HG03520 (cell line): ENCODE results near the gene TMEM43.

Source experiments
- ATAC-seq: cut with Tn5 transposase; IDR thresholded peaks from one replicate; pipeline ENCODE4 v1.9.1; 2021; ENCODE audit warnings: mild to moderate bottlenecking, moderate library complexity; ENCODE audit not compliant: unreplicated experiment

TMEM43 gene

DNA sequence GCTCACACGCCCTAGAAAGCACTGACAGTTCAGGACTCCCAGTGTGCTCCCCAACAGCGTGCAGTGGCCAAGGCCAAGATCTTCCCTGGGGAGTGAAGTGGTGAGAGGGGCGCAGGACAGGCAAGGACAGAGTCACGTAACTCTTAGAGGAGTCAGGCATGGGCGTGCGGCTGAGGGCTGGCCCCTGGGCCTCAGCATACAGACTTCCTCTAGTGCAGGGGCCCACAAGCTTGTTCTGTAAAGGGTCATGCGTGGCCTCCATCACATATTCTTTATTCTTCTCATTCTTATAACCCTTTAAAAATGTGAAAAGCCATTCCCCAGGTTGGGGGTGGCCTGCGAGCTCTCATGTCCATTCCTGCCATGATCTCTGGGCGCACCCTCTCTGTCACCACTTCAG is 25.2 kb downstream of the TMEM43 start:
- no peak for ATAC-seq

DNA sequence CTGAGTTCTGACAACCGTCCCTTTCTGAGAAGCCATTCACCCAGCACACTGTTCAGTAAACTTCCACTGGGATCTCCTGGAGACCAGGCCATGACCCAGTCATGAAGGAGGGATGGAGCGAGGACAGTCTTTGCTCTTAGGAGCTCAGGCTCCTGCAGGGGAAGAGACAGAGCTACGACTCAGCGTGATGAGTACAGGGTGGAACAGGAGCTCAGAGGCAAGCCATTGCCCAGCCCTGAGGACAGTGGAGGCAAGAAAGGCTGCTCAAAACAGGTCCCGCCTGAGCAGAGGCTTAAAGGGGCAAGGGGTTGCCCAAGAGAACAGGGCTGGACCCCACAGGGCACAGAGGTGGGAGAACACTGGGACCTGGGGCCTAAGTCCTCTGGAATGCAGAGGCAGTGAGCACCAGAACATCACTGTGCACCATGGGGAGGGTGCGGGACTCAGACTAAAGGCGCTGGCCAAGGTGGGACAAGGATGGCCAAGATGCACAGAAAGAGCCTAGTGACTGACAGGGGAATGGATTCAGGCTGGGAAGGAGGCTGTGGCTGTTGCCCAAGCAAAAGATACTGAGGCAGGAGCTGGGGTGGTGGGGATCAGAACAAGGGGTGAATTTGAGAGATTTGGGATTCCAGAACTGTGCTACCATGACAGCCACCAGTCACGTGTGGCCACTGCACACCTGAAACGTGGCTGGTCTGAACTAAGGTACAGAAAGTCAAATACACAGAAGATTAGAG is 25.8 kb downstream of the TMEM43 start:
- ATAC-seq = no peak

DNA sequence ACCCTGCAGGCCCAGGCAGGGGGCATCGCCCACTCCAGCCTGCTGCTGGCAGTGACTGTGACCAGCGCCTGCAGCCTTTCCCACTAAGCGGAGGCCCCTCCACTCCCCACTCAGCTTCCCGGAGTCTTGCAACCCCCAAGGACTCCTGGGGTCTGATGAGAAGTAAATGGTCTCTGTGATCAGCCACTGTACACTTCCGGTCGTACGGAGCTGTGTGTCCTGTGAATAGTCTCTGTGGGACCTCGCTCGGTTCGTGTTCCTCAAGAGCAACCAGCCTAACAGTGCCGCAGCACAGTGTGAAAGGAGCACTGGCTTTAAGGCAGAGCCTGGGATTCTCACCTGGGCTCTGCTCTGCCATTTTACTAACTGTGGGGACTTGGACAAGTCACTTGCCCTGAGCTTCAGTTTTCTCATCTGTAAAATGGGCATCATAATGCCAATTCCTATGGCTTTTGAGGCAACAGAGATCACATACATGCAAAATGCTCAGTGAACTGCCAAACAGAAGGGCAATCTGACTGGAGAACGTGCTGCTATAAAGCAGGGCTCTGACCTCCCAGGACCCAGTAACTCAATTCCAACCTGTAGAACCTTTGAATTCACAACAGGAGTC is 26.7 kb downstream of the TMEM43 start:
- no peak for ATAC-seq

- ATAC-seq = no peak
Measured at GRCh38 chr3:14152233-14152962, 27.5 kb downstream of the TMEM43 start.

DNA sequence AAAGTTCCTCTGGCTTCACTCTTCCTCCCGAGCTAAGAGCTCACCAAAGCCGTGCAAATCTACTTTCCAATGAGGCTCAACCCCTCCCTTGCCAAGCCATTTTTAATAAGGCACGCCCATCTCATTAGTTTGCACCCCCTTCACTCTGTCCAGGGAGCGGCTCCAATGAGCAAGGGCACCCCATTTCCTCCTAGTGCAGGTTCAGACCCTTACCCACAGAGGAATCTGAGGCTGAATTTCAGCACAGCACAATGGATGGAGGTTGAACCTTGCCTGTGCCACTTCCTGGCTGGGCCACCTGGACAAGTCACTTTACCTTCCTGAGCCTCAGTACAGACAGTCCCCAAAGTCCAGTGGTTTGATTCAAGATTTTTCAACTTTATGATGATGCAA is 28.1 kb downstream of the TMEM43 start:
- ATAC-seq = no peak

DNA sequence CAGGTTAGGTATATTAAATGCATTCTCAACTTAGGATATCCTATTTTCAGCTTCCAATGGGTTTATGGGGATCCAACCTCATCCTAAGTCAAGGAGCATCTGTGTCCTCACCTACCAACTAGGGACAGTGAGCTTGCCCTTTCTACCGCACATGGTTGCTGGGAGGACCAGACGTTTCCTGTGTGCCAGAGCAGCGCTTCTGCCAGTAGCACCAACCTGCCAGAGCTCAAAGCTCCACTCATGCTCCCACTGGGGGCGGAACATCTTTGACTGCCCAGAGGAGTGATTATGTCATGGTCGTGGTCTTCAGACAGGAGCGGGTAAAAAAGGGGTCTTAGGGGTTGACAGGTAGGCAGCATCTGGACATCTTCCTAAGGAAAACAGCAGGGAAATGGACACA is 28.8 kb downstream of the TMEM43 start:
- ATAC-seq = no peak

- ATAC-seq = no peak
Measured at GRCh38 chr3:14154276-14154675, 29.4 kb downstream of the TMEM43 start.

DNA sequence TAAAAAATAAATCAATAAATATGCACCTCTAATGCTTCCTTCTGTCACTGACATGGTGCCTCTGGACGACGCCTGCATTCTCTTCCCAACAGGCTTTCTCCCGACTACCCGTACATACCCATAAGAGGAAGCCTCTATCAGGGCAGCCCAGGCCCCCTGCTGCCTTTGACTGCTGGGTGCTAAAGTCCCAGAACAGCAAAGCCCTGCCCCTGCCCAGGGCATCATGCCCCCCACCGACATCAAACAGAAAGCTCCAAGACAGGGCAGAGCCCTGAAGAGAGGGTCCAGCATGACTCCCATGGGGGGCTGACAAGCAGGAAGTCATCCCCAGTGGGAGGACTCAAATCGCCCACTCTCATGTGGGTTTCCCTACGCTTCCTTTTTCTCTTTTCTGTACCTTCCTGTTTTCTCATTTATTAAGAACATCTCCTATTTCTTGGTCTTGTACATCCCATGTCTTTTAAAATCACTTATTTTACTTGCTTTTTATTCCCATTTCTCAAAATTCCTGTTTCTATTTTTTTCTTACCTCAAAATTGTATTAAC is 30.1 kb downstream of the TMEM43 start:
- no peak for ATAC-seq

- no peak for ATAC-seq
Measured at GRCh38 chr3:14156201-14156600, 31.3 kb downstream of the TMEM43 start.

DNA sequence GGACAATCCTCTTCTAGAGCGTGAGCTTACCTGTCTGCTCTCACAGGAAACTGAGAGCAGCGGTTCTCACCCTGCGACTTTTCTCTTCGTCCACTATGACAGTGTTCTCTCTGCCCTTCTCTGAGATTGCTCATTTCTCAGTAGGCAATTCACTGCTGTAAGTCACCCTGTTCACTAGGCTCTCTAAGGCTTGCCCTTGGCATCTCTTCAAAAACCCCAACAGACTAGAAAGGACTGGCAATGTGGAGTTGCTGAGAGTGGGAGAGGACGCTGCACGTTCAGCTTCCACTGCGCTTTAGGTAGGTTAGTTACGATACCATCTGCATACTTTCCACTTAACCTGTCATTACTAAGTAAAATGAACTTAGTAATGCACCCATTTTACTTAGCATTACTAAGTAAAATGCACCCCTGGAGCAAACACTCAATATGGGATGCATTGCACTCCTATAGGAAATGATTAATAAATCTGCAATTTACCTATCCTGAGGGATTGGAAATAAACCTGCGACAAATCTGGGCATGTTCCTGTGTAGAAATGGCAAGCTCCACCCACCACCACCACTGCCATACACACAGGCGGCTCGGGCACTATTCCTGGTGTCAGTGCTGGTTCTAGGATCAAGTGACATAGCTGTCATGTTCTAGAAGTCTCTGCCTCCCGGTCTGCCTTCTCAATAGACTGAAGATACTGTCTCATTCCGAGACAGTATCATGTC is 32.1 kb downstream of the TMEM43 start:
- no peak for ATAC-seq

GRCh38 chr3:14157951-14158350 is 33.1 kb downstream of the TMEM43 start:
- no peak for ATAC-seq

DNA sequence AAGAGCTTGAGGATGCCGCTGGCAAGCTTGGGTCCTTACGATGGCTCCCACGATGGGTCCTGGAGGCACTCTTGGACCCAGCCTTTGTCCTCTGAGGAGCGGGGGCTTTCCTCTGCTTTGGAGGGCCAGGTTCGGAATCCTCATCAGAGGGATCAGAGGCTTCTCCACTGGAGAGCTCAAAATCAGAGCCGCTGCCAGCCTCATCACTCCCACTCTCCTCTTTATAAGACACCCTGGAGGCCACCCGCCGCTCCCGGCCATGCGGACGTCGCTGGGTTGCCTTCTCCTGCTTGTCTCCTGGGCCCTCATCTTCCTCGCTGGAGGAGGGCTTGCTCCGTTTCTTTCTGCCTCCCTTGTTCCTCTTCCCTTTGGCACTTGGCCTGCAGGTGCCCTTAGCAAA is 33.5 kb downstream of the TMEM43 start:
- ATAC-seq = no peak

DNA sequence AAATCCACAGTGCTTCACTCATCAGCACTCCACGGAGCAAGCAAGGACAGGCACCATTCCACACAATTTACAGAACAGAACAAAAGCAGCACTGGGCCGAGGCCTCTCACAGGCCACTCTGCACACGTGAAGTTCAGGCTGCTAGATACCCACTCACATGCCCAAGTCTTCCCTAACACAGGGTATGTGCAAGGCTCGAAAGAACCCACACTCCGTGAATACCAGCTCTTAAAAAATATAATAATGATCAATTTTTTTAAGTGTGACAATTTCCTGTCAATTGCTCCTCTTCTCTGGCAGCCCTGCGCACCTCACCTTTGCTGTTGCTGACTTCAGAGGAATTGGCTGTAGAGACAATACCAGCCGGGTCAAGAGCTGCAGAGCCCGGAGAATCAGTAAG is 34.6 kb downstream of the TMEM43 start:
- ATAC-seq = no peak

DNA sequence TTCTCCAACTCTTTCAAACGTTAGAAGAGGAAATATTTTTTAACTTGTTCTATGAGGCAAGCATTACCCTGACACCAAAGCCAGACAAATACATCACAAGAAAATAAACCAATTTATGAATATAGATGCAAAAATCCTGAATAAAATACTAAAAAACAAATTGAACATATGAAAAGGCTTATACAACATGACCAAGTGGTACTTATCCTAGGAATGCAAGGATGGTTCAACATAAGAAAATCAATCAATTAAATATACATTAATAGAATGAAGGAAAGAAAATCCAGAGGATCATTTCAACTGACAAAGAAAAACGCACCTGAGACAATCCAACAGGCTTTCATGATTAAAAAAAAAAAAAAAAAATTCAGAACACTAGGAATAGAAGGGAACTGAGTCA is 36.4 kb downstream of the TMEM43 start:
- no peak for ATAC-seq

GRCh38 chr3:14162178-14162577 is 37.3 kb downstream of the TMEM43 start:
- ATAC-seq = no peak

GRCh38 chr3:14166877-14167603 is 42.2 kb downstream of the TMEM43 start:
- ATAC-seq = no peak

GRCh38 chr3:14169435-14169834 is 44.6 kb downstream of the TMEM43 start:
- ATAC-seq = no peak

DNA sequence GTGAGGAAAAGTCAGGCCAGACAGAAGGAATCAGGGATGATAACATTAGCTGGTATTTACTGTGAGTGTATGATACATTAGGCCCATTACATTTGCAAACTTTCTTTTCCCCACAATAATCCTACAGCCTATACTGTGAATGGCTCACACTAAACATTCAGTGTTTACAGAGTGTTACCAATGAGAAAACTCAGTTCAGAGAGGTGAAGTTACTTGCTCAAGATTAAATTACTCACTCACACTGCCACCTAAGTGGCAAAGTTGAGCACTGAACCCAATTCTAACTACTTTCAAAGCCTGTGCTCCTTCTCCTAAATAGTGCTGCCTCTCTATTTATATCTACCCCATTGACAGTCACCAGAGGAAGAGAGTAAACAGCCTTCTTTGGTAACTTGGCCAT is 45.0 kb downstream of the TMEM43 start:
- ATAC-seq = no peak

GRCh38 chr3:14170531-14171159 is 45.8 kb downstream of the TMEM43 start:
- ATAC-seq = no peak

GRCh38 chr3:14172496-14172895 is 47.6 kb downstream of the TMEM43 start:
- no peak for ATAC-seq
